Activated naive CD8-positive, alpha-beta T cell (primary cell): ENCODE measurements around the gene MOGAT3.

Source experiments
- H3K27ac Mint-ChIP-seq: one replicate; pipeline ENCODE4 v1.8.0; 2021; ENCODE audit warnings: mixed read lengths
- H3K27me3 Mint-ChIP-seq: one replicate; pipeline ENCODE4 v1.8.0; 2021; ENCODE audit warnings: mixed read lengths
- H3K36me3 Mint-ChIP-seq: one replicate; pipeline ENCODE4 v1.8.0; 2021; ENCODE audit warnings: mixed read lengths
- H3K4me1 Mint-ChIP-seq: one replicate; pipeline ENCODE4 v1.8.0; 2021; ENCODE audit warnings: low read depth, mixed read lengths
- H3K4me3 Mint-ChIP-seq: one replicate; pipeline ENCODE4 v1.8.0; 2021; ENCODE audit warnings: mild to moderate bottlenecking, mixed read lengths
- H3K9me3 Mint-ChIP-seq: one replicate; pipeline ENCODE4 v1.8.0; 2021; ENCODE audit warnings: low read depth, mixed read lengths

Gene MOGAT3

GRCh38 chr7:101237206-101238067, 36.6 kb upstream of the MOGAT3 start, which contains the start of gene CLDN15:
TSS of gene CLDN15 (minus strand) at chr7:101237802. CDS start at chr7:101237581, 221 bp downstream.
- Mint-ChIP-seq H3K4me1 (peaks cover 3% of the 10 kb centered on the region), H3K9me3 (no peaks in the 10 kb centered on the region), H3K27ac (no peak within 1 kb of the TSS), H3K36me3 (no peaks in the 10 kb centered on the region), H3K4me3 (no peak within 1 kb of the TSS), H3K27me3 (no peaks in the 10 kb centered on the region)

GRCh38 chr7:101236292-101236835, 35.5 kb upstream of the MOGAT3 start:
- no peak overlapping the region for H3K27ac Mint-ChIP-seq
- no peaks in the 10 kb centered on the region for H3K36me3 Mint-ChIP-seq
- no peak overlapping the region for H3K4me3 Mint-ChIP-seq
- no peaks in the 10 kb centered on the region for H3K4me1 Mint-ChIP-seq
- no peaks in the 10 kb centered on the region for H3K9me3 Mint-ChIP-seq
- H3K27me3 Mint-ChIP-seq: no peaks in the 10 kb centered on the region

- Mint-ChIP-seq H3K4me3 (no peak overlapping the region), H3K36me3 (no peaks in the 10 kb centered on the region), H3K27ac (no peak overlapping the region), H3K9me3 (no peaks in the 10 kb centered on the region), H3K4me1 (no peaks in the 10 kb centered on the region), H3K27me3 (no peaks in the 10 kb centered on the region)
Measured at GRCh38 chr7:101235522-101235921, 34.7 kb upstream of the MOGAT3 start.

GRCh38 chr7:101235050-101235449, 34.2 kb upstream of the MOGAT3 start:
- Mint-ChIP-seq H3K36me3 (no peaks in the 10 kb centered on the region), H3K27ac (no peak overlapping the region), H3K9me3 (no peaks in the 10 kb centered on the region), H3K27me3 (no peaks in the 10 kb centered on the region), H3K4me1 (no peaks in the 10 kb centered on the region), H3K4me3 (no peak overlapping the region)

- H3K9me3 Mint-ChIP-seq: no peaks in the 10 kb centered on the region
- no peaks in the 10 kb centered on the region for H3K36me3 Mint-ChIP-seq
- H3K4me1 Mint-ChIP-seq: no peaks in the 10 kb centered on the region
- H3K27me3 Mint-ChIP-seq: no peaks in the 10 kb centered on the region
- H3K27ac Mint-ChIP-seq: no peak overlapping the region
- H3K4me3 Mint-ChIP-seq: no peak overlapping the region
Measured at GRCh38 chr7:101234636-101235035, 33.8 kb upstream of the MOGAT3 start.

- H3K36me3 Mint-ChIP-seq: no peaks in the 10 kb centered on the region
Measured at GRCh38 chr7:101233907-101234547, 33.2 kb upstream of the MOGAT3 start.

GRCh38 chr7:101232141-101232850, 31.5 kb upstream of the MOGAT3 start:
- Mint-ChIP-seq H3K36me3 (no peaks in the 10 kb centered on the region), H3K9me3 (no peaks in the 10 kb centered on the region), H3K27ac (no peak overlapping the region), H3K4me1 (no peaks in the 10 kb centered on the region), H3K4me3 (no peak overlapping the region), H3K27me3 (no peaks in the 10 kb centered on the region)

More at GRCh38 chr7:101233907-101234547, 33.2 kb upstream of the MOGAT3 start:
- no peaks in the 10 kb centered on the region for H3K9me3 Mint-ChIP-seq
- H3K4me1 Mint-ChIP-seq: no peaks in the 10 kb centered on the region
- H3K4me3 Mint-ChIP-seq: no peak overlapping the region
- no peak overlapping the region for H3K27ac Mint-ChIP-seq
- no peaks in the 10 kb centered on the region for H3K27me3 Mint-ChIP-seq

- H3K4me1 Mint-ChIP-seq: no peaks in the 10 kb centered on the region
- no peak overlapping the region for H3K27ac Mint-ChIP-seq
- H3K36me3 Mint-ChIP-seq: no peaks in the 10 kb centered on the region
- H3K27me3 Mint-ChIP-seq: no peaks in the 10 kb centered on the region
- no peak overlapping the region for H3K4me3 Mint-ChIP-seq
- H3K9me3 Mint-ChIP-seq: no peaks in the 10 kb centered on the region
Measured at GRCh38 chr7:101231644-101232043, 30.8 kb upstream of the MOGAT3 start.

GRCh38 chr7:101226721-101227120, 25.9 kb upstream of the MOGAT3 start:
- no peaks in the 10 kb centered on the region for H3K9me3 Mint-ChIP-seq
- no peaks in the 10 kb centered on the region for H3K27me3 Mint-ChIP-seq
- H3K4me3 Mint-ChIP-seq: no peak overlapping the region
- H3K36me3 Mint-ChIP-seq: no peaks in the 10 kb centered on the region
- H3K4me1 Mint-ChIP-seq: no peaks in the 10 kb centered on the region
- H3K27ac Mint-ChIP-seq: no peak overlapping the region

GRCh38 chr7:101225650-101226049, 24.8 kb upstream of the MOGAT3 start:
- H3K4me1 Mint-ChIP-seq: peaks cover 8% of the 10 kb centered on the region
- H3K27ac Mint-ChIP-seq: no peak overlapping the region
- no peaks in the 10 kb centered on the region for H3K27me3 Mint-ChIP-seq
- H3K4me3 Mint-ChIP-seq: no peak overlapping the region
- no peaks in the 10 kb centered on the region for H3K36me3 Mint-ChIP-seq
- H3K9me3 Mint-ChIP-seq: no peaks in the 10 kb centered on the region

GRCh38 chr7:101223528-101223927, 22.7 kb upstream of the MOGAT3 start:
- no peak overlapping the region for H3K27ac Mint-ChIP-seq
- H3K27me3 Mint-ChIP-seq: no peaks in the 10 kb centered on the region
- no peaks in the 10 kb centered on the region for H3K36me3 Mint-ChIP-seq
- H3K9me3 Mint-ChIP-seq: no peaks in the 10 kb centered on the region
- no peak overlapping the region for H3K4me3 Mint-ChIP-seq
- peaks cover 25% of the 10 kb centered on the region for H3K4me1 Mint-ChIP-seq

GRCh38 chr7:101222275-101222830, 21.5 kb upstream of the MOGAT3 start:
- peaks cover 28% of the 10 kb centered on the region for H3K4me1 Mint-ChIP-seq
- H3K9me3 Mint-ChIP-seq: no peaks in the 10 kb centered on the region
- H3K27me3 Mint-ChIP-seq: no peaks in the 10 kb centered on the region
- no peaks in the 10 kb centered on the region for H3K36me3 Mint-ChIP-seq
- no peak overlapping the region for H3K27ac Mint-ChIP-seq
- no peak overlapping the region for H3K4me3 Mint-ChIP-seq

- Mint-ChIP-seq H3K27ac (no peak overlapping the region), H3K36me3 (no peaks in the 10 kb centered on the region), H3K27me3 (no peaks in the 10 kb centered on the region), H3K4me1 (peaks cover 37% of the 10 kb centered on the region), H3K9me3 (no peaks in the 10 kb centered on the region), H3K4me3 (peak overlapping the region; percentile 45)
Measured at GRCh38 chr7:101220295-101220694, 19.5 kb upstream of the MOGAT3 start.

- Mint-ChIP-seq H3K4me3 (peak overlapping the region; percentile 96), H3K27me3 (no peaks in the 10 kb centered on the region), H3K9me3 (no peaks in the 10 kb centered on the region), H3K36me3 (no peaks in the 10 kb centered on the region), H3K27ac (peak overlapping the region; percentile 90), H3K4me1 (peaks cover 37% of the 10 kb centered on the region)
Measured at GRCh38 chr7:101218236-101219125, 17.6 kb upstream of the MOGAT3 start.
